ENCODE measurements around the gene TBC1D17.

TBC1D17 gene

DNA sequence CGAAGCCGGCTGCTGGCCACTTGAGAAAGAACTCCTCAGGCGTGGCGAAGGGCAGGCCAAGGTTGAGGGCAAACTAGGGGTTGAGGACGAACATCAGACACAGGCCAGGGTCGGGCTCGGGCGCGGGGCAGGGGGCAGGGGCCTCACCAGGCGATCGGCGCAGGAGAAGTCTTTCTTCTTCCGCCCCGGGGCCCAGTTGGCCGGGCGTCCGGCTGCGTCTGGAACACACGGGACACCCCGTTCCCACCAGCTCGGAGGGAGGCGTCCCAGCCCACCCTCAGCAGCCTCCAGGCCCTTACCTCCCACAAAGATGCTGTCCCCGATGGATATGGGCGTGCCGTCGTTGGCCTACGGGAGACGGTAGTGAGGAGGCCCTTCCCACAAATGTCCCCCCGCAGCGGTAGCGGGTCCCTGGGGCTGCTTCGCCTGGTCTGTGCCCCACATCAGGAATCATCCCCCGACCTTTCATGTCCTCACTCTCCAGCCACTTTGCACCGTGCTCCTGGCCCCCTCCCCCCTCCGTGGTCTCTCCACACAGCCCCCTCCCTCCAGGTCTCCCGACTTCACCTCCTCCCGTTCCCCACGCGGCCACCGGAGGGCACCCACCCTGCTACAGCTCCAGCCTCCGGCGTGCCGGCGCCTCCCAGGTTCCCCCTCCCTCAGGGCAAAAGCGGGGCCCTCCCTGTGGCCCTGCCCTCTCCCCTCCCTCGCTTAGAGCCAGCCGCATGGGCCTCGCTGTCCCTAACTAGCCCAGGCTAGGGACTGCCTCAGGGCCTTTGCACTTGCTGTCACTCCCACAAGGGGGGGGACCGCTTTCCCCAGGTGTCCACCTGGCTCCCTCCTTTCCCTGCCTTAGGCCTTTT lies 14.9 kb upstream of the TBC1D17 start:
- no peak for DNase-seq

DNA sequence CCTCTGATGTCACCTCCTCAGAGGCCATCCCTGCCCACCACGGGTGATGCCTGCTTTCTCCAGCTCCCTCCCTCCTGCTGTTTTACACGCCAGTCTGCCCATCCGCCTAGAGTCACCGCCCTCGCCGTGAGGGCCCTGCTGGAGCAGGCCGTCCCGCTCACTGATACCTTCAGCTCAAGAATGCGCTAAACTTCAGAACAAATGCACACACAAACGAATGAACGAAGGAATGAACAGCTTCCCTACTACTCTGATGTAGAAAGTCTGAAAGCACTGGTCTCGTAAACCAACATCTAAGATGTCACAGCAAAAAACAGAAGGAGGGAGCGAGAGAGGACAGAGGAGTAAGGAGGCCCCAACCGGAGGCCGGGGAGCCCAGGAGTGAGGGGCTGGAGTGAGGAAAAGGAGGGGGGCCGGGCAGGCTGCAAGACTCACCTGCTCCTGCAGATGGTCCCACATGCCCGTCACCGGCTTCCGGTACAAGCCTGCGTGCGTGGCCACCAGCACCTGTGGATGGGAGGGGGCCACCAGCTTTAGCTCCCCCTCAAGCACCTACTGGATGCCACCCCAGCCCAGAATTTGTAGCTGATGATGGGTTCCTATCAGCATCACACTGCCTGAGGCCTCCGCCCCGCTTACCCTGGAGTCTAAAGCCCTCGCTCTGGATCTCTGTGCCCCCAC lies 14.1 kb upstream of the TBC1D17 start:
- DNase-seq = no peak

DNA sequence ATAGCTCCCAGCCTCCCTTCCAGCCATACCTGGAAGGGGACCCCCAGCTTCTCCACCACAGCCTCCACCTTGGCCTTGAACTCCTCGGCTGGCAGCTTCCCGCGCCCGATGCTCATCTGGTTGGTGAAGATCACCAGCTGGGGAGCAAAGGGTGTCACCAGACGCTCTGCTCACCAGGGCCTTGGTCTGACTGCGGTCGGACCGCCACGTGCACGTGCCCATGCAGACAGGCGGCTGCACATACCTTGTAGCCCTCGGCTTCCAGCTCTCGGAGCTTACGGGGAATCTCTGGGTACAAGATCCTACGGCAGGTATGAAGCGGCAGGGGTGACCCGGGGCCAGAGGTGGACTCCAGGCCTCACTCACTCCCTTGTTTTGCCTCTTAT lies 13.6 kb upstream of the TBC1D17 start:
- no peak for DNase-seq

DNA sequence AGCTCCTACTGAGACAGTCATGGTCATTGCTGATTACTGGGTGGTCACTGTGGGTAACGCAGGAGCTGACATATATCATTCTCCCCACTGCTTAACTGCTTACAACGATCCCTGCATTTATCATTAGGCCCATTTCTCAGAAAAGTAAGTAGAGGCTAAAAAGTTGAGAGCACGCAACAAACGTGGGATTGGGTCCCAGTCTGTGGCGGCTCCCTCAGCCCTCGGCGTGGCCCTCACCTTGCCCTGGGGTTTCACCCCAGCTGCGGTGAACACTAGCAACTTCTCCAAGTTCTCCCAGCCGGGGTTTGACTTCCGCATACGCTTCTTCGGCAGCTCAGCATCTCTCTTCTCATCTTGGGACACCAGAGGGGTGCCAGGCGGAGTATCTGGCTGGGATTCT lies 12.6 kb upstream of the TBC1D17 start:
- DNase-seq = no peak

DNA sequence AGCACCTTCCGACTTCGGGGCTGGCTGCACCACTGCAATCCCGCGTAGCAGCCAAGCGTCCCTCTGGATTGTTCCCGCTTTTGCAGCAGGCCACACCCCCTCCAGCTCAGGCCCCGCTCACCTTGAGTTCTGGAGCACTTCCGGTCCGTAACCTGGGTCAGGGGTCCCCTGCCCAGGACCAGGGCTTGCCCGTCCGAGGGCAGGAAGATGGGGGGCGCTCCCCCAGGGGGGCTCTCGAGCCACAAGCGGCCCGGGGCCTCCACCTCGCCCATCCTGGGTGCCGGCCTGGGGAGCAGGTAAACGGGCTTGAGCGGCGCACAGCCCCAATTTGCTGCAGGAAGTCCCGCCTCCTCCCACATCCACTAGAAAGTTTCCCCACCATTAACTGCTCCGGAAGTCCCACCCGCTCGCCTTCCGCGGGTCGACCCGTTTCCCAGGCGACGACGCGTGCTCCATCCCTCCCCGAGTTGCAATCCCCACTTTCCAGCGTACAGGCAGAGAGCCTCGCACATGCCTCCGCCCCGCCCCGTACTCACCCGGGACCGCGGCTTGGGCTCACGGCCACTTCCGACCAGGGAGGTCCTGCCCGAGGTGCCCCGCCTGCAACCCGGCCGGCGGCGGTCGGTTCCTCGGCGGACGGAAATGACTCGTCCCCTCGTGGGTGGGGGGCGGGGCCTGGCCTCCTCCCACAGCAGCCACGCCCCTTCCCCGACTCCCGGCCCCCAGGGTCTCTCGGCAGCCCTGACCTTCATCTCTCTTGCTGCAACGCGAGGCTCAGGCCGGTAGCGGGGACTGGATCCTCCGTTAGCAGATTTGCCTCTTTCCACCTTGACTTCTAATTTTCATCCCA lies 10.3 kb upstream of the TBC1D17 start, which contains the start of gene PNKP:
PNKP (minus strand) TSS at position 644 of the 850 bp plus-strand sequence; CDS start at position 272, 372 bp downstream.
- DNase-seq = peak; percentile 82

DNA sequence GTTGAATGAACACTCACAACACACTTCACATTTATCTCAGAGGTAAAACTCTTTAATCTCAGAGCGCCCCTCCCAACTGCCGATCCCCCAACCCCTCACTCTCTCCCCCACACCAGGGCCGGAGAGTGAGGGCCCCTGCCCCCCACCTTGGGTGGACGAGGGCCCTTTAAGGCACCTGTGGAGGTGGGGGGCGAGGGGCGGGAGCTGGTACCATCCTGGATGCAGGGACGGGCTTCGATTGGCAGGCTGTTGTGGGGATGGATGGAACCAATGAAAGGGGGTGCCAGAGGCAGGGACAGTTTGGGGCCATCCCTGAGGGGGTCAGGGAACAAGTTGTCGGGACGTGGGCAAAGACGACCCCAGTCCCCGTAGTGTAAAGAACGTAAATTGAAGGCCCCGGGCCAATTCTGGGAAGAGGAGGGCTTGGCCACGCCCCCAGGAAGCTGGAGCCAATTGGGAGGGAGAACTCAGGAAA lies 8.5 kb upstream of the TBC1D17 start:
- DNase-seq = no peak

DNA sequence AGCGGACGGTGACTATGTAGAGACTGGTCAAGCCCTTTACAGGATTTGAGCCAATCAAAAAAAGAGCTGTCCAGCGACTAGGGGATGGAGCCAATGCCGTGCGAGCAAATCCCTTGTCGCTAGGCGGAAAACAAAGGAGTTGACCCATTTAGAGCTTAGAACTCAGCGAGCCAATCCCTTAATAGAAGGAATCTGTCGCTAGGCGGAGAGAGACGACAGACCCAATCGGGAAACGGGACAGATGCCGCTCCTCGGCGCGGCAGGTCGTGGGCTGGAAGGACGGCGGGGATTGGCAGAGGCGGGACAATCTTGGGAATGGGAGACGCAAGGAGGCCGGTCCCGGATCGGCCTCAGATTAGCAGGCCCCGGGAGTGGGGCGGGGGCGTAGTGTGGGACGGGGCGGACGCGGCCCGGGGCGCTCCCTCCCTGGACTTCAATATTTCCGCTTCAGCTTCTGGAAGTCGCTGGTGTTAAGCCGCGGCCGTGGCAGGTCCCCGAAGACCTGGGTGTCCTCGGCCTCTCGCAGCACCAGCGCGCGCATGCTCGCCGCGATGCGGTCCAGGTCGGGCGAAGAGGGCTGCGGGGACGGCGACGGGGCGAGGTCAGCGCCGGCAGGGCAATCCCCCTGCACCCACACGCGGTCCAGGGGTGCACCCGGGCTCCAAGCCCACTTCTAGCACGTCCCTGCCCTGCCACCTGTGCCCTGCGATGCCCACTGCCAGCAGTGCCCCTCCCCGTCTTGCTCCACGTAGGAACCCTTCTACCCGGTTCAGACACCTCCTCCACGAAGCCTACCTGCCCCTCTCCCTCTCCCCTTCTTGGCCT lies 7.8 kb upstream of the TBC1D17 start:
- peak; percentile 99 for DNase-seq

DNA sequence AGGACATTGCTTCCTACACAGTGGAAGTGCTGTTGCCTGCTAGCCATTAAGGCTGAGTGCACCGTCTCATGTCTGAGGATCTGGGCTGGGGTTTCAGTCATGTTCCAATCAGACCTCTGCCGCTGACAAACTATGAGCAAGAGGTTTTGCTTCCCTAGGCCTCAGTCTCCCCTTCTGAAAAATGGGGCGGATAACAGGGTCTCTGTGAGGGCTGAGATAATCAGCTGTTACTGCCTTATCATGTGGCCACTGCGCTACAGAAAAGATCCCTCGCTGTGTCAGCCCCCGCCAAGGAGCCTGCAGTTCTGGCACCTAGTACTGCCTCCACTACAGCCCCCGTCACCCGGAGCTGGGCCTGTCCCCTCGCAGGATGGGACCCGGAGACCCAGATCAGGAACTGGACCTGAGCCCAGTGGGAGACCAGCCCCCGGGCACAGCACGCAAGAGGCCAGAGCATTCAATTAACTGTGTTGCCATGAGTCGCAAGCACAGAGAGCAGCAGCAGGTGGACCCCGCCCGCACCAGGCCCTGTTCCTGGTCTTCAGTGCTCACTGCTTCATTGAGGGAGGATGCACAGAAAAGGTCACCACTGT lies 7.1 kb upstream of the TBC1D17 start:
- DNase-seq = no peak

DNA sequence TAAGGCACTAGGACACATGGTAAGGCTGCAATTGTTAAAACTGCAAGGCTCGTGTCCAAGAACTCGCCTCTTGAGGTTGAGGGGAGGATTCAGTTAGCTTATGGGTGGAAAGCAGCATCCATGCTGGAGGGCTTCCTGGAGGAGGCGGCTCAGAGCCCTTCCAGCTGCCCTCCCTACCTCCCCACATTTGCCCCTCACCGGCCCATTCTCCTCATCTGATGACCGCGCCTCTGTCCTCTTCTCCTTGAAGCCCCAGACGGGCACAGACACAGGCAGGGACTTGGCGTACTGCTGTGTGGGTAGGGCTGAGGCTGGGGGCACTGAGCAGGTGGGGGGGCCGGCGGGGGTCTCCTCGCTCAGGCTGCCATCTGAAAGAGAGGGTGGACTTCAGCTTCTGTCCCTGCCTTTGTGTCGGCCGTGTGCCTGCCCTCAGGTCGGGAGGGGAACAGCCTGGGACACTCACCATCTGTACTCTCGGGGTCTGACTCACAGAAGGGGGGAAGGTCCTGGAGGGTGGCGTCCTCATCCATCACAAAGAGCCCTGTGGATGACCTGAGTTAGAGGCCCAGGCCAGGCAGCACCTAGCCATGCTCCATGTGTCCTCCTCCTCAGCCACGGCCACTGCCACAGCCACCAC lies 6.0 kb upstream of the TBC1D17 start:
- no peak for DNase-seq

DNA sequence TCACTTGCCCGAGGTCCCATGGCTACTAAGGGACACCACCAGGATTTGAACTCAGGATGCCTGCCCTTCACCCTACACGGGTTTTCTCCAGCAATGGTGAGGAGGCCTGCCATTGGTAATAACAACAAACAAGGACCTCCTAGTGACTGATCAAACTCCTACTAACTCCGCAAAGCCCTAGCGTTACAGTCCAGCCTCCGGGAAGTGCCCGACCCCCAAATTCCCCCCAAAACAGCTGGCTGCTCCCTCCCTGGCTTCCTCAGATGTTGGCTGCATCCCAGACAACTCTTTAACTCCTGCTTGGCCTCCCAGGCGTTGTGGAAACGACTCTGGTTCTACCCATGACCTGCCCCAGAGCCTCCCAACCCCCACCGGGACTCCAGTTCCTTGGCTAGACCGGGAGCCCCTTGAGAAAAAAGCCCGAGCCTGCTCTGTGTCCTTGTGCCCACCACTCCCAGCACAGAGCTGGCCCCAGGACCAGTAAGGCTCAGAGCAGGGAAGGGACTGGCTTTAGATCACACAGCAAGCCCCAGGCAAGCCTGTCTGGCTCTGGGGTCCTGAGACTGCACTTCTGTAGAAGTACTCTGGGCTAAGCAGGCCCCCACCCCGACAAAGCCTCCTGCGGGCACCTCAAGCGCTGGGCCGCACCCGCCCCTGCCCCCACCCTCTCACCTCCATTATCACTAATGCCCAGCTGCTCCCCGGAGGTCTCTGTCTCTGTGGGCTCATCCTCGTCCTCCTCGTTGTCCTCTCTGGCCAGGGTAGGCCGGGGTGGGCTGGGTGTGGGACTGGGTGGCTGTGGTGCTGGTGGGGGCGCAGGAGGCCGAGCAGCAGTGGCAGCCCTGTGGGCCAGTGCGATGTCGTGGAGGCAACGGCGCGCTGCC lies 5.0 kb upstream of the TBC1D17 start:
- DNase-seq = no peak

DNA sequence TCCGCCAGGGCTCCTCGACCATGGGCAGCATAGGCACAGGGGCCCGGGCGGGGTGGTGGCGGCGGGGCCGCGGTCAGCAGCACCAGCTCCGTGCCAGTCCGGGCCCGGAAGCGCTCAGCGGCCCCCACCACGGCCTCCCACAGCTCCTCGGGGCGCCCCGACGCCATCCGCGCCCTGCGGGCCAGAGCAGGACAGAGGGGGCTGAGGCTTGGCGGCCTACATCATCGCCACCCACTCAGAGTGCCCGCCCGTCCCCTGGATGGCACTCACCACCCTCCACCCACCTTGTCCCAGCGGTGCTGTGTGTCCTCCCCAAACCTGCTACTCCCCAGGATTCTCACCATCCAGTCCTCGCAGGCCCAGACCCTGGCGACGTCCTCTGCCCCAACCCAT lies 4.4 kb upstream of the TBC1D17 start:
- no peak for DNase-seq

DNA sequence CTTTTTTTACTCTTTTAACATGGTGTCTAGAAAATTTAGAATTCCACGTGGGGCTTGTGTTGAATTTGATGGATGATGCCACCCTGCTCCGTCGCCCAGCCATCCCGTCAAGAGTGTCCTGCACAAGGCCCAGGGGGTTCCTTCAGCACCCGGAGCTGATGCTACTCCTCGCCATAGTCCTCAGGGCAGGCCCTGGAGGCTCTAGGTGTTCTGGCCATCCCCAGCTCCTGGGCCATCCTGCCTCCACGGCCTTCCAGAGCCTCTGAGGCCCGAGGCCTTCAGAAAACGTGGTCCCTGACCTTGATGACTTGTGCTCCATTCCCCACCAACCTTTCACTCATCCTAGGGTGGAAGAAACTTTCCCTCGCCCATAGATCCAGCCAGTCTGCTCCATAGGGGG lies 3.7 kb upstream of the TBC1D17 start:
- no peak for DNase-seq

DNA sequence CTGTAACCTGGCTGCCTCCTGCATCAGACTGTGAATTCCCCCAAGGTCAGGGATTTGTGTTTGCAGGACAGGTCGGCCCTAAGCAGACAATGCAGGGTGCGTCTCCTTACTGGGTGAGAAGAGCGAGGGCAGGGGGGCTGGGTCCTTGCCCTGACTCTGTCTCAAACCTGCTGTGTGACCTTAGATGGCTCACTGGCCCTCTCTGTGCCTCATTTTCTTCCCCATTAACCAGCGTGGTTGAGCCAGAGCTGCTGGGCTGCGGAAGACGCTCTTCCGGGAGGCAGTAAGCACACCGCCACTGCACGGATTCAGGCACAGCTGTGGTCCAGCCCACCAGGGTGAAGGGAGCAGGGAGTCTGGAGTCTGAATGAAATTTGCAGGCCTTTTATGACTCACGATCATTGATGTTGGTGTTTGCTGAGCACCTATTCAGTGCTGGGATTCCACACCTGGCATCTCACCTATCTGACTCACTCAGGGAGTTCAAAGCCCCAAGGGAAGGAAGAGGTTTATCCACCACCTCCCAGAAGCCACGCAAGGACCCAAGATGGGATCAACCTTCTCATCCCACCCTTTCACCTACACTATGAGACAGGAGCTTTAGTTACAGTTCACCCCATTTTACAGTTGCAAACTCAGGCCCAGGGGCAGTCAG lies 2.9 kb upstream of the TBC1D17 start:
- DNase-seq = no peak

DNA sequence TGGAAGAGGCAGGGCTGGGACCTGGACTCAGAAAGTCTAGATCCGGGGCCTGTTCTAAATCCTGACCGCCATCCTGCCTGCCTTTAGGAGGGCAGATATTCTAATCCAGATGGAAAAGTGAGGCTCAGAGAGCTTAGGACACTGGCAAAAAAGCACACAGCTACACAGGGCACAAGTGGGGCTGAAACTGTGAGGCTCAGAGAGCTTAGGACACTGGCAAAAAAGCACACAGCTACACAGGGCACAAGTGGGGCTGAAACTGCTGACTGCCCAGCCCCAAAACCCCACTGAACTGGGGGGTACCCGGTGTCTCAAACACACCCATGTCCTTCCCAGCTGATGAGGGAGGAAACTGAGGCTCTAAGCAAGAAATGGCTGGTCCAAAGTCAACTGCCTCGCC lies 2.3 kb upstream of the TBC1D17 start:
- DNase-seq = no peak

DNA sequence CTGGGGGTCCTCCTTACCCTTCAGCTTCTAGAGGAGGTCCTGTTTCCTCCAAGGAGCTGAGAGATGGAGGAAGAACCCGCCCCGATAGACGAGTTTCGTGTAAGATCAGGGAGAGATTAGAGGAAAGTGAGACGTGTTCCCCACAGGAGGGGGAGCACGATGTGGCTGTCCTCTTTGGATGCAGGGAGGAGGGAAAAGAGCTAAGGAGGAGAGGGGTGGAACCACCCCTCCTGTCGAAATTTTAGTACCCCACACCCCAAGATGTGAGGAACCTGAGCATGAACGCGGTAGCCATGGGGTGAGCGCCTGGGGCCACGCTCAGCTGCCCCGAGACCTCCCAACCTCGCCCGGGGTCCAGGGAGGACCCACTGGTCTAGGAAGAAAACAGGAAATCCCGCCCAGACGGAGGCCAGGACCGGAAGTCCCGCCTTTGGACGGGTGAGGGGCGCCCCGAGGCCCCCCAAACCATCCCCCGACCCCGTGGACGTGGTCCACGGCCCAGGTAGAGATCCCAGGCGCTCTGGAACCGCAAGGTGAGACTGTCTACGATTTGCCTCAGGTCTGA lies 1.6 kb upstream of the TBC1D17 start:
- DNase-seq = no peak

DNA sequence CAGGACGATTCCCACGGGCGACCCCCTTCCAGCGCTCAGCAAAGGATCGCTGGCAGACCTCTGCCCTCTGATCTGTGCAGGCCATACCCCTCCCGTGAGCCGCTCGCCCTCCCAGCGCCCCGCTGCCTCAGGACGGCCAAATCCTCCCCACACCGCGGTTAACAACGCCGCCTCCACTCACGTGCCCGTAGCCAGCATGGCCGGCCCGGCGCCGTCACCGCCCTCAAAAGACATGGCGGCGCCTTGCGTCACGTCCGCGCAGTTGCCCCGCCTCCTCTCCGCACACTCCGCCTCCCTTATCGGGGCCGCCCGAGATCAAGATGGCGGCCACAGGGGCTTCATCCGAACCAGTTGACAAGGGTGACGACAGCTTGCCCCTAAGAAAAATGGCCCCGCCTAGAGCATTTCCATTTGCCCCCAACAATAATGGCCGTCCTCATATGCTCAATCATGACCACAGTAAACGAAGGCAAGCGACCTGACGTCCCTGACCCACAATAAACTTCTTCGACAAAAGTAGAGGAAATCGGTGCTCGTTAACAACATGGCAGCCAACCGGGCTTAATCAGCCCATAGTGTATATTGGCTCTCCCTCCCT lies 981 bp upstream of the TBC1D17 start:
- DNase-seq = peak; percentile 92

DNA sequence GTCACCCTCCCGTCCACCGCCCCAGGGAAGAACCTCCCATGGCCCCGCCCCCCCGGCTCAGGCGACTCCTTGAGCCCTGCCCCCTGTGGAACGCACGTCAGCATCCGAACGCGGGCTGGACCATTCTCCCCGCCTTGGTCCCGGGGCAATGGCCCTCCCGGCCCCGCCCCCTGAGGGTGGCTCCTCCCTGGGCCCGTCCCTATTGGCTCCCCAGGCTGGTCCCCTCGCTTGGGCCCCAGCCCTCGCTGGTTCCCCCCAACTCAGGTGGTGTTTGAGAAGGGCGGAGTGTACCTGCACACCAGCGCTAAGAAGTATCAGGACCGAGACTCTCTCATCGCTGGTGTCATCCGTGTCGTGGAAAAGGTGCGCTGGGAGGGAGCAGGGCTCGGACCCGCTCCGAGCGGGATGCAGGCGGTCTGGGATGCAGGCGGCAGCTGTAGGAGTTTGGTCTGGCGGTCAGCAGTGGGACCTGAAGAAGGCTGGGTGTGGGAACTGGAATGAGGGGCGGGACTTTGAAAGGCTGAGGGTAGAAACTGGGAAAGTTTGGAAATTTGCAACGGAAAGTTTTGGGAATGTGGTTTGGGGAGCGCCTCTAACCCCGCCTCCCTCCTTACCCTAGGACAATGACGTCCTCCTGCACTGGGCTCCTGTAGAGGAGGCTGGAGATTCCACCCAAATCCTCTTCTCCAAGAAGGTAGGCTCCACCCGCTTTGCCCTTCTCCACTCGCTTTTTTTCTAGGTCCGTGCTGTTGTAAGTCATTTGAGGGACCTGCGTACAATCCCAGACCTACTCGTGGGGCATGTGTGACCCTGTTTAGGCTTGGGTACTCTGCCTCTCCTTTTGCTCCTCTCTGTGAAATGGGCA lies 609 bp downstream of the TBC1D17 start:
- peak; percentile 80 for DNase-seq

DNA sequence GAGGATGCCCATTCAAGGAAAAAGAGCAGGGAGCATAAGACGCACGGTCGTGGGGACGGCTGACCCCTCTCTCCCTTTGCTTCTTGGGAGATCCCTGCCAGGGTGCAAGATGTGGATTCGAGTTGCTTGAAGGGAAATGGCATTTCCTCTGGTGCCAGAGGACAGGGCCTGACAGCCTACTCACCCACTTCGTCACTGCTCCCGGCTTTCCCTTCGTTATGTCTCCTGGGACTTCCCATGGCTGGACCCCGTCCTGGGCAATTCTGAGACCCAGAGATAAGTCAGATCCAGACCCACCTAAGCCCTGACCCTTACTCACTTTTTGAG lies 1.2 kb downstream of the TBC1D17 start:
- no peak for DNase-seq

All from SHP77 treated with DMSO at 0.1 percent for 48 hours (cell line).